SK-N-SH treated with all-trans-retinoic acid at 6 μM for 48 hours (cell line): ENCODE measurements around the gene DNER.

Experiments
- CREB5 ChIP-seq: fragments of 250-450 bp; sonication (Bioruptor Pico); IDR thresholded peaks from 2 replicates; pipeline ENCODE4 v1.5.1; 2020; ENCODE audit warnings: low read depth, mild to moderate bottlenecking, moderate library complexity
- ZFP3 ChIP-seq: fragments of 250-450 bp; sonication (Bioruptor Pico); IDR thresholded peaks from 2 replicates; pipeline ENCODE4 v1.5.0; 2020; ENCODE audit warnings: mild to moderate bottlenecking, moderate library complexity

DNA sequence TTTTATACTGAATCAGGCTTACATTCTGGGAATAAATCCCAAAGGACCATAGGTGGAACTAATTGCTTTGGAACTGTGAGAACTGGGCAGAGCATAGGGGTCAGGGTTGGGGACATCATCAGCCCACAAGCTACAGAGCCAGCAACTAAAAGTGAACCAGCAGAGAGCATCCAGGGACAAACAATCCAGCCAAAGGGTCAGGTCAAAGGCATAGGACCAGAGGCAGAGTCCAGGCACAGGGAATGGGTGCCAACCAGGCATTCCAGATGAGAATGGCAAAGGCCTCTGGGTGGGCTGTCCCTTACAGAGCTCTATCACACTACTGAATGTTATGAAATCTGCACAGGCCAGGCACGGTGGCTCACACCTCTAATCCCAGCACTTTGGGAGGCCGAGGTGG, 12.3 kb upstream of the DNER start:
- TF ChIP-seq CREB5 (CRISPR knock-in tag) (no peak), ZFP3 (CRISPR knock-in tag) (no peak)
